Neural crest cell (in vitro differentiated cells): ENCODE measurements around the gene SH2D3C. TPM values are rescaled to one million over a fixed set of nuclear protein-coding genes. Genes with fewer than 3 reads are reported as not detected.
A peak's percentile ranks its signal among the peaks of the same experiment; 100 is the strongest.

ENCODE experiments used
- DNase-seq: peaks from one replicate; pipeline ENCODE4 v3.0.0; 2021; ENCODE audit warnings: low read depth, mixed read lengths, low spot score
- H3K27ac Mint-ChIP-seq: one replicate; pipeline ENCODE4 v1.8.0; 2021; ENCODE audit warnings: mild to moderate bottlenecking, mixed read lengths; ENCODE audit not compliant: unreplicated experiment
- H3K27me3 Mint-ChIP-seq: 2 replicates; pipeline ENCODE4 v1.8.0; 2021; ENCODE audit warnings: low read depth, mild to moderate bottlenecking, mixed read lengths
- H3K36me3 Mint-ChIP-seq: 2 replicates; pipeline ENCODE4 v1.8.0; 2021; ENCODE audit warnings: low read depth, mild to moderate bottlenecking, mixed read lengths
- H3K4me1 Mint-ChIP-seq: 2 replicates; pipeline ENCODE4 v1.8.0; 2021; ENCODE audit warnings: mixed read lengths
- H3K4me3 Mint-ChIP-seq: one replicate; pipeline ENCODE4 v1.8.0; 2021; ENCODE audit warnings: mild to moderate bottlenecking, mixed read lengths
- H3K9me3 Mint-ChIP-seq: 2 replicates; pipeline ENCODE4 v1.8.0; 2021; ENCODE audit warnings: mixed read lengths
- CTCF ChIP-seq: fragments of 200-600 bp; sonication (generic); conservative IDR thresholded peaks from 2 replicates; pipeline ENCODE4 v1.5.0; 2021; ENCODE audit warnings: antibody characterized with exemption, mild to moderate bottlenecking
- total RNA-seq: library from RNA; stranded (reverse); gene quantifications from 2 replicates; pipeline ENCODE4 v1.2.1, GENCODE V29; 2021

Gene SH2D3C
- total RNA-seq, 1 donor from 2014 or later, result 7.2 TPM

DNA sequence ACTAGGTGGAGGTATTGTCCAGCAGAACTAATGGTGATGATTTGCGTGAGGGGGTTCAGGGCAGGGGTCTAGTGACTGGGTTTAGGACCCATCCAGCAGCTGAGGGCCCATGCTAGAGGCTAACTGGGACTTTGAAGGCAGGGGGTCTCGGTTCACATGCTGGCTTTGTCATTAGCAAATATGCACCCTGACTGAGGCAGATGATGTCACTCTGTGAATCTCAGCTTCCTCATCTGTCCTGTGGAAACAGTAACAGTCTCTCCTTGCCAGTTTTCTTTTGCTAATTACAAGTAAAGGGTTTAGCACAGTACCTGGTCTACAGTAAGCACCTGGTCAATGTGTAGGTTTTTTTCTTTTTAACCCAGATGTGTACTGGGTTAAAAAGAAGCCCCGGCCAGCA is 5.2 kb downstream of the SH2D3C start:
- Mint-ChIP-seq H3K9me3 (no peaks in the 10 kb centered on the region), H3K4me3 (no peak overlapping the region), H3K27ac (no peak overlapping the region), H3K36me3 (no peaks in the 10 kb centered on the region), H3K4me1 (peaks cover 29% of the 10 kb centered on the region), H3K27me3 (peaks cover 11% of the 10 kb centered on the region)
- no peak for DNase-seq
- TF ChIP-seq CTCF, result no peak

DNA sequence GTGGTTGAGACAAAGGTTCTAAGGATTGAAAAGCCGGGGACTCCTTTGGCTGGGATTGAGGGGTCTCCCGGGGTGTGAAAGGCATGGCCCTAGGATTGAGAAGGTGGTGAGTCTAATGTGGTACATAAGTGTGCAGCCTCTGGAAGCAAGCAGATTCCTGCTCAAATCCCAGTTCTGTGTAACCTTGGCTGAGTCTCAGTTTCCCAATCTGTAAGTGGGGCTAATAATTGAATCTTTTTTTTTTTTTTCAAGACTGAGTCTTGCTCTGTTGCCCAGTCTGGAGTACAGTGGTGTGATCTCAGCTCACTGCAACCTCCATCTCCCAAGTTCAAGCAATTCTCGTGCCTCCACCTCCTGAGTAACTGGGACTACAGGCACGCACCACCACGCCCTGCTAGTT is 5.9 kb downstream of the SH2D3C start:
- Mint-ChIP-seq H3K27ac (no peak overlapping the region), H3K9me3 (no peaks in the 10 kb centered on the region), H3K36me3 (no peaks in the 10 kb centered on the region), H3K4me1 (peaks cover 29% of the 10 kb centered on the region), H3K4me3 (no peak overlapping the region), H3K27me3 (peaks cover 11% of the 10 kb centered on the region)
- no peak for DNase-seq
- no peak for TF ChIP-seq CTCF

DNA sequence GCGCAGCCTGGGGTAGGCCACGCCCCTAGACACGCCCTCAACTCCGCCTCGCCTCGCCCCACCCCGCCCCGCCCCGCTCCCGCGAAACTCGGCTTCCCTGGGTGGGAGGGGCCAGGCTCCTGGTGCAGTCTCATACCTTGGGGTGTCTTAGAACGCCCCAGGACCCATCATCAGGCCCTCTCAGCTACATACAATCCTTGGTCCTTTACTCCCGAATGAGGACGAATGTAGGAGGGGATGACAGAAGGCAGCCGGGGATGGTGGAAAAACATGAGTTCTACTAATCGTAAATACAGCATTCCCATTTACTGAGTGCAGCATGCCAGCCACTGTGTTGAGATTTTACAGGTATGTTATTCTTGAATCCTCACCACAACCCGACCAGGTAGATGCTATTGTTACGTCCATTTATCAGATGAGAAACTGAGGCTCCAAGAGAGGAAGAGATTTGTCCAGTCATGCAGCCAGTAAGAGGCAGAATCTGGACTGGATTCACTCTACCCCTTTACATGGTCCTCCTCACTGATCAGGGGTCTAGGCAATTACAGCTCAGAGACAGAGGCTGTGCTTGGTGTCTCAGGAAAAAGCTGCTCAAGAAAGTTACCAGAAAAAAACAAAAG is 6.8 kb downstream of the SH2D3C start:
- H3K27me3 Mint-ChIP-seq, result peaks cover 11% of the 10 kb centered on the region
- H3K4me1 Mint-ChIP-seq, result peaks cover 37% of the 10 kb centered on the region
- H3K27ac Mint-ChIP-seq, result no peak overlapping the region
- peak overlapping the region; percentile 78 for H3K4me3 Mint-ChIP-seq
- H3K36me3 Mint-ChIP-seq, result no peaks in the 10 kb centered on the region
- no peak for TF ChIP-seq CTCF
- H3K9me3 Mint-ChIP-seq, result no peaks in the 10 kb centered on the region
- no peak for DNase-seq

- Mint-ChIP-seq H3K27ac (no peak overlapping the region), H3K36me3 (no peaks in the 10 kb centered on the region), H3K9me3 (no peaks in the 10 kb centered on the region), H3K27me3 (peaks cover 11% of the 10 kb centered on the region), H3K4me3 (peak overlapping the region; percentile 78), H3K4me1 (peaks cover 37% of the 10 kb centered on the region)
- TF ChIP-seq CTCF, result no peak
- peak; percentile 98 for DNase-seq
Observed at GRCh38 chr9:127770905-127771569, 7.4 kb downstream of the SH2D3C start.

DNA sequence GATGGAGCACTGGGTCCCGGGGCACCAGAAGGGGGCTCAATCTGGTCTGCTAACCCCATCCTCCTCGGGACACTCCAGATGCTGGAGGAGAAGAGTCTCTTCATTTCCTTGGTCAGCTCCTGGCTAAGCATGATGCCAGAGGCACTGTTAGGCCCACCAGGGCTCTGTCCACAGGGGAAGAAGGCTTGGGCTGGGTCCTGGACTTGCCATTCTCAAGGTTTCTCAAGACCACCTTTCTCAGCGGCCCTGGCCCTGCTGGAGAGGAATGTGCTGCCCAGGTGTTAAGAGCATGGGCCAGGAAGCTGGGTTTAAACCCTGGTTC is 7.9 kb downstream of the SH2D3C start:
- no peak for TF ChIP-seq CTCF
- DNase-seq, result no peak
- H3K27me3 Mint-ChIP-seq, result peaks cover 11% of the 10 kb centered on the region
- no peaks in the 10 kb centered on the region for H3K9me3 Mint-ChIP-seq
- H3K36me3 Mint-ChIP-seq, result no peaks in the 10 kb centered on the region
- H3K4me1 Mint-ChIP-seq, result peaks cover 37% of the 10 kb centered on the region
- peak overlapping the region; percentile 78 for H3K4me3 Mint-ChIP-seq
- no peak overlapping the region for H3K27ac Mint-ChIP-seq
